ENCODE results near the gene RAMP3. TPM values are rescaled to one million over a fixed set of nuclear protein-coding genes. Genes with fewer than 3 reads are reported as not detected.

RAMP3 gene
- polyA plus RNA-seq, 3 donors, result not detected

DNA sequence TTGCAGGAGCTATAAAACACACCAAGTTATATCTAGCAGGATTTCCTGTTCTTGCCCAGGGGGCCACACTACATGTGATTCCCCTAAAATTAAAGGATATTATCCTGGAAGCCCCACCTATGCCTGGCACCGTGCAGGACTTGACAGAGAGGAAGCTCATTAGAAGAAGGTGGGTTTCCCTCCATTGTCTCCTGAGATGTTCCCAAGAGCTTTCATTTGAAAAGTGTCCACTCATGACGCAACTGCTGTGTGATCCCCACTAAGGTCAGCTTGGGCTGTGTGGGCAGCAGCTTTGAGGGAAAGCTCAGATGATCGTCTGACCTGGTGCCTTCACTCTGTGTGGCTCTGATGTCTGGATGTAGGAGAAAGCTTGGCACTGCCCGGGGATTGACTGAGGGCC lies 53.5 kb downstream of the RAMP3 start:
- DNase-seq, result no peak
- no peaks in the 10 kb centered on the region for H4K20me1 ChIP-seq (ENCODE audit: insufficient read depth, low read length)
- TF ChIP-seq CTCF (IDR thresholded peaks at IDR 0.05), result no peak
- no peaks in the 10 kb centered on the region for H3K36me3 ChIP-seq (replicated peaks in 1 of 2; ENCODE audit: control insufficient read depth in 1 of 2, insufficient read depth in 2 of 2, low read length in 2 of 2)
- no peaks in the 10 kb centered on the region for H3K79me2 ChIP-seq (ENCODE audit: insufficient read depth, low read length)
- H3K27ac Mint-ChIP-seq, result no peak overlapping the region
- H3K4me1 ChIP-seq (ENCODE audit: control insufficient read depth in 1 of 2, insufficient read depth in 2 of 2, low read length in 2 of 2), result no peaks in the 10 kb centered on the region
- H3K27ac ChIP-seq (ENCODE audit: low read depth in 1 of 2, low read length in 2 of 2), result no peak overlapping the region
- no peak overlapping the region for H3K4me2 ChIP-seq (replicated peaks; ENCODE audit: extremely low read depth, low read length, poor library complexity, severe bottlenecking)
- intact Hi-C loops (cut with micrococcal nuclease), result no loop called here
- H3K27me3 ChIP-seq (ENCODE audit: control insufficient read depth in 2 of 2, insufficient read depth in 2 of 2, low read length in 2 of 2), result peaks cover 18% of the 10 kb centered on the region in 2 donors
- no peak overlapping the region for H2AFZ ChIP-seq (ENCODE audit: insufficient read depth, low read depth, low read length, poor library complexity, severe bottlenecking)
- H3K9ac ChIP-seq (ENCODE audit: insufficient read depth, low read length, poor library complexity, severe bottlenecking), result no peak overlapping the region
- H3K4me3 ChIP-seq (replicated peaks in 1 of 3; ENCODE audit: low read depth in 2 of 3, low read length in 3 of 3), result no peak overlapping the region
- H3K4me3 Mint-ChIP-seq, result no peak overlapping the region
- 66% methylated on average over 4 of the region's 4 CpGs for WGBS (ENCODE audit: insufficient coverage)
- H3K9me3 ChIP-seq (replicated peaks in 1 of 2; ENCODE audit: control insufficient read depth in 1 of 2, insufficient read depth in 1 of 2, low read length in 2 of 2), result no peaks in the 10 kb centered on the region
- peaks cover 9% of the 10 kb centered on the region for H3K4me1 Mint-ChIP-seq
- H3K9me3 Mint-ChIP-seq, result peaks cover 0 to 9% (median 3%) of the 10 kb centered on the region in 7 donors
- no peaks in the 10 kb centered on the region for H3K36me3 Mint-ChIP-seq
- H3K27me3 Mint-ChIP-seq (ENCODE audit: low read depth in 3 of 3), result peaks cover 28 to 48% (median 35%) of the 10 kb centered on the region in 3 donors

DNA sequence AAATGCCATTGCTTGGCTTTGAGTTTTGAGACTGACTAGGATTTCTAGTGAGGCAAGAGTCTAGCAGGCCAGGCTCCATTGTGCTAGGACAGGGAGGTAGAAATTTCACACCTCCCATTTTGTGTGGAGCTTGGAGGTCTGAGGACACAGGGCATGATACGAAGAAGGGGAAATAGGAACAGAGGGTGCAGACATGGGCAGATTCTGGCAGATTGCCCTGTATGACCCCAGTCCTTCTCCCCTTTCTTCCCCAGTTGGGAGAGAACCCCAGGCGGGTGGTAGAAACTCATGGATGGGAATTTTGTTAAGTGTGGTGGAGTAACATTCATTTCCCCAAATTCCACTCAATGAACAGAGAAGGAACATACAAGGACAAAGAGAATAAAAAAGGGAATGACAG lies 54.4 kb downstream of the RAMP3 start:
- no peaks in the 10 kb centered on the region for H3K4me1 ChIP-seq (ENCODE audit: control insufficient read depth in 1 of 2, insufficient read depth in 2 of 2, low read length in 2 of 2)
- H3K36me3 ChIP-seq (replicated peaks in 1 of 2; ENCODE audit: control insufficient read depth in 1 of 2, insufficient read depth in 2 of 2, low read length in 2 of 2), result no peaks in the 10 kb centered on the region
- DNase-seq, result no peak
- H2AFZ ChIP-seq (ENCODE audit: insufficient read depth, low read depth, low read length, poor library complexity, severe bottlenecking), result no peak overlapping the region
- Mint-ChIP-seq H3K36me3 (no peaks in the 10 kb centered on the region), H3K9me3 (peaks cover 0 to 9% (median 3%) of the 10 kb centered on the region in 7 donors), H3K27me3 (ENCODE audit: low read depth in 3 of 3) (peaks cover 27 to 48% (median 30%) of the 10 kb centered on the region in 3 donors), H3K4me3 (no peak overlapping the region), H3K4me1 (peaks cover 9% of the 10 kb centered on the region), H3K27ac (no peak overlapping the region)
- no peak overlapping the region for H3K27ac ChIP-seq (ENCODE audit: low read depth in 1 of 2, low read length in 2 of 2)
- no peak overlapping the region for H3K4me3 ChIP-seq (replicated peaks in 1 of 3; ENCODE audit: low read depth in 2 of 3, low read length in 3 of 3)
- no peak overlapping the region for H3K9ac ChIP-seq (ENCODE audit: insufficient read depth, low read length, poor library complexity, severe bottlenecking)
- no peak overlapping the region for H3K4me2 ChIP-seq (replicated peaks; ENCODE audit: extremely low read depth, low read length, poor library complexity, severe bottlenecking)
- no peaks in the 10 kb centered on the region for H3K79me2 ChIP-seq (ENCODE audit: insufficient read depth, low read length)
- intact Hi-C loops (cut with micrococcal nuclease), result no loop called here
- H4K20me1 ChIP-seq (ENCODE audit: insufficient read depth, low read length), result no peaks in the 10 kb centered on the region
- no CpG with 5 or more reads among the region's 2 CpGs for WGBS (ENCODE audit: insufficient coverage)
- TF ChIP-seq CTCF (IDR thresholded peaks at IDR 0.05), result no peak
- H3K27me3 ChIP-seq (ENCODE audit: control insufficient read depth in 2 of 2, insufficient read depth in 2 of 2, low read length in 2 of 2), result peaks cover 16 to 18% of the 10 kb centered on the region in 2 donors
- H3K9me3 ChIP-seq (replicated peaks in 1 of 2; ENCODE audit: control insufficient read depth in 1 of 2, insufficient read depth in 1 of 2, low read length in 2 of 2), result no peaks in the 10 kb centered on the region
